CD4-positive, alpha-beta T cell treated with Interleukin-17A for 4 hours (primary cell): ENCODE measurements around the gene DUSP18.
"Not testable (repeated sequence)": the region's sequence is repeated elsewhere in the genome, so short reads cannot be mapped to it uniquely, and the experiment has no call there.

Experiments
- DNase-seq: peaks from one replicate; pipeline ENCODE4 v3.0.0-alpha.2; 2020; ENCODE audit warnings: mixed read lengths

Gene DUSP18

GRCh38 chr22:30667494-30668385, at the start of gene DUSP18:
Gene DUSP18 (minus strand): TSS chr22:30667875. CDS start chr22:30664003, 3,872 bp downstream.
- peak; percentile 94 for DNase-seq

DNA sequence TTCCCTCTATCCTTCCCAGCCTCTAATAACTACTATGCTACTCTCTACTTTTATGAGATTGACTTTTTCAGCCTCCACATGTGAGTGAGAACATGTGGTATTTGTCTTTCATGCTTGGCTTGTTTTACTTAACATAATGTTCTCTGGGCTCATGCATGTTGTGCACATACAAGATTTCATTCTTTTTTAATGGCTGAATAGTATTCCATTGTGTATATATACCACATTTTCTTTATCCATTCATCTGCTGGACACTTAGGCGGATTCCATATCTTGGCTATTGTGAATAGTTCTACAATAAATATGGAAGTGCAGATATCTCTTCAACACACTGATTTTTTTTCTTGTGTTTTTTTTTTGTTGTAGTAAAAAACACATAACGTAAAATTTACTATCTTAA, 46.4 kb upstream of the DUSP18 start:
- DNase-seq = no peak

DNA sequence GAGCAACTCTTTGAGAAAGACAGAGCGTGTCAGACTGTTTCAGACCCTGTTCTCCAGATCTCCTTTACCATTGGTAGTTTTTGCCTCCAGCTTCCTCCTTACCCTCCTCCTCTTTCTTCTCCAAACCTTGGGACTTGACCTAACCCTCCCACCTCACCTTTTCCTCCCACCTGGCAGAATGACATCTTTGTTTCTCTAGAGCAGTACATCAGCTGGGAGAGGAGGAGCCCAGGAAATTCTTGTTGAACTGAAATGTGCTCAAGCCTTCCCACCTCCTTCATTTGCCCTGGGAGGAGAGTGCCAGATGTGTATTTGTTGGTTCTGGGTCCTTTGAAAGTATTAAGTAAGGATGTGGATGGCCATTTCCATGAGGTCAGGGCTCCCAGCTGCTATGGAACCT, 44.4 kb upstream of the DUSP18 start:
- DNase-seq = no peak

DNA sequence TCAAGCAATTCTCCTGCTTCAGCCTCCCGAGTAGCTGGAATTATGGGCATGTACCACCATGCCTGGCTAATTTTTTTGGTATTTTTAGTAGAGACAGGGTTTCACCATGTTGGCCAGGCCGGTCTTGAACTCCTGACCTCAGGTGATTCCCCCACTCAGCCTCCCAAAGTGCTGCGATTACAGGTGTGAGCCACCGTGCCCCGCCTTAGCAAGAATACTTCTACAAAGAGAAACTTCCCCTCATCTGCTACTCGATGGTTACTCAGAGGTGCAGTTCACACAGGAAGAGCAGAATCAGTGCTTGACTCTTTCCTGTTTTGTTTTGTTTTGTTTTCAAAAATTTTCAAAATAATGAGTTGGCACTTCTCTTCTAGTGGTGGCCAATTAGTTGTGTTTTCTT, 42.3 kb upstream of the DUSP18 start:
- DNase-seq = not testable (repeated sequence)

GRCh38 chr22:30705710-30706651, 38.3 kb upstream of the DUSP18 start:
- no peak for DNase-seq

DNA sequence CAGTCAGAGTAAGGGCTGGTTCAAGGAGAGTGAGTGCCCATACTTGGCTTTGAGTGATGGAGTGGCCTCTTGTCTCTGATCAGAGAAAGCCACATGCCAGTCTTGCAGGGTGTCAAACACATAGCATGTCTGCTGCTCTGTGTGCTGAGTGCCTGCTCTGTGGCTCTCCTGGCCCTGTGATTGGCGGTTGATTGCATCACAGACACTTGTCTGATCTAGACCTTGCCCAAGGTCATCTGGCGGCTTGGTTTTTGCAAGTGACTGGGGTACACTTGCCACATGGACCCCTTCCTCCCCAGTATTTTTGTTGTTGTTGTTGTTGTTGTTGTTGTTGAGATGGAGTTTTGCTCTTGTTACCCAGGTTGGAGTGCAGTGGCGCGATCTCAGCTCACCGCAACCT, 37.3 kb upstream of the DUSP18 start:
- no peak for DNase-seq

DNA sequence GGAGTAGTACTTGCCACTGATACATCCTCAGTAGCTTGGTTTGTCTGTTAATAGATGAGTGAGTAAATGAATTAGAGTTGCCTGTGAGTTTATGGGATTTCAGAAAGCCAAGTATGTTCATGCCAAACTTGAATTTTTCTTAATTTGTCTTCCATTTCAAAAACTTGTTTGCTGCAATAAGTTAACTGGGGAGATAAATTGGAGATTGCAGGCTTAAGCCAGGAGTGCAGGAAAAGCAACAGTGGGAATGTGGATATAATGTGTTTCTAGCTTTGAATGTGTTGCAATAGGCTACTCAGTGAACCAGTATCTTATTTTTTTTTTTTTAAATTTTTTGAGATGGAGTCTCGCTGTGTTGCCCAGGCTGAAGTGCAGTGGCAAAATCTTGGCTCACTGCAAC, 35.2 kb upstream of the DUSP18 start:
- no peak for DNase-seq

DNA sequence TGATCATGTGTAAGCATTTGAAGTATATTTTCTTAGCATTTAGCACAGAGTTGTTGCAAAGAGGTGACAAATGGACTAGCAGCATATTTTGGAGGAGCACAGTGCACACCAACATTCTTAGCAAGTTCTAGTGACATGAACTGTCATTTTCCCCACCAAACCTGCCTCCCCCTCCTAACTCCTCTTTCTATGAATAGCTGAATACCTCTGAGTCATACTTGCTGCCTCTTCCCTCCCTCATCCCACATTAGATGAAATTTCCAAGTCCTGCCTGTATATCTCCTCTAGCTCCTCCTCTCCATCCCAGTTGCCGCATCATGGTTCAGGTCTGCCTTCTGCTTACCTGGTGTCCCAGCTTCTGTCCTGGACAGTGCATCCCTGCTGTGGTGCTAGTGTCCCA, 34.2 kb upstream of the DUSP18 start:
- no peak for DNase-seq

DNA sequence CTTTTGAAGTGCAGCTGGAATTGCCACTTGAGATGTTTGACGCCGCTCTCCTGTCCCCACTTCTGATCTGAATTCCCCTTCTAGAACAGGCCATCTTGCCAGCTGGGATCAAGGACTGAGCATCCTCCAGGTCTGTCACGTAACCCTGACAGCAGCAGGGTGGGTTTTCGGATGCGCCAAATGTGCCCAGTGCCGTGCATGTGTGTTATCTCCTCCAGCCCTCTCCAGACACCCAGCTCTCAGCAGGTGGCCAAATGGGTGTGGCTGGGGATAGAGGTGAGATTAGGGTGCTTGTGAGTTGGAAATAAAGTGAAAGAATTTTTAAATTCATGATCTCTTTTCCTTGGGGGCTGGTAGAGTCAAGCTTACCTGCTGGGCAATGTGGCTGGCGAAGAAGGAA, 30.3 kb upstream of the DUSP18 start:
- DNase-seq = no peak

GRCh38 chr22:30695871-30696655, 28.4 kb upstream of the DUSP18 start:
- no peak for DNase-seq

- no peak for DNase-seq
Observed at GRCh38 chr22:30695351-30695851, 27.7 kb upstream of the DUSP18 start.

GRCh38 chr22:30694640-30695350, 27.1 kb upstream of the DUSP18 start, which contains the start of gene OSBP2:
Gene OSBP2 (plus strand): TSS chr22:30694874. CDS start chr22:30694910, 36 bp downstream.
- peak; percentile 52 for DNase-seq

DNA sequence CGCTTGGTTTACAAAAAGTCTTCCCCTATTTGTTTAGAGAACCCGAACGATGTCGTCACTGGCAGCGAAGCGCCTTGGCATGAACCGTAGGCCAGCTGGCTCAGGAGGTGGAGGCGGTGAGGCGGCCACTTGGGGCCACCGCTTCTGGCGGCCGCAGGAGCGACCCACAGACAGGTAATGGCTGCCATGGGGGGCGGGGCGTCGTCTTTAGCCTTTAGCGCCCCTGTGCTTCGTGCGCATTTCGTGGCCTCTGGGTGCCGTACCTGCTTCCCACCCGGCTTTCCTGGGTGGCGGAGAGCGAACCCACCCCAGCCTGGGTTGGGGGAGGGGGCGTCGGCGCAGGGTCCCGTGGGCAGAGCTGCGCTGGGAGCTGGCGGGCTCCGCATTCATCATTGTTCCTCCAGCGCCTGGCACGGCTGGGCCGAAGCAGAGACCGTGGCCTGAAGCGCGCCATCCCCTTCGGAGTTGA, 26.5 kb upstream of the DUSP18 start:
- peak; percentile 72 for DNase-seq

GRCh38 chr22:30691204-30691603, 23.5 kb upstream of the DUSP18 start:
- DNase-seq = no peak

- no peak for DNase-seq
Observed at GRCh38 chr22:30689622-30690021, 21.9 kb upstream of the DUSP18 start.

DNA sequence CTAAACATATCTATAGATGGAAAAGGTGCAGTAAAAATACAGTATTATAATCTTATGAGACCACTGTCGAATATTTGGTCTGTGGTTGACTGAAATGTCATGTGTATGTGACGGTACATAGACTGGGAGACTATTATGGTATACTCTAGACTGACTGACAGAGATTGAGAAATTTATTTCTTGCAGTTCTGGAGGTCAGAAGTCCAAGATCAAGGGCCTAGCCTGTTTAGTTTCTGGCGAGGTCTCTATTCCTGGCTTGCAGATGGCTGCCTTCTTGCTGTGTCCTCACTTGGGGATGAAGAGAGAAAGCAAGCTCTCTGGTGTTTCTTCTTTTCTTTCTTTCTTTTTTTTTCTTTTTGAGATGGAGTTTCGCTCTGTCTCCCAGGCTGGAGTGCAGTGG, 19.7 kb upstream of the DUSP18 start:
- no peak for DNase-seq

GRCh38 chr22:30685178-30685577, 17.5 kb upstream of the DUSP18 start:
- no peak for DNase-seq

DNA sequence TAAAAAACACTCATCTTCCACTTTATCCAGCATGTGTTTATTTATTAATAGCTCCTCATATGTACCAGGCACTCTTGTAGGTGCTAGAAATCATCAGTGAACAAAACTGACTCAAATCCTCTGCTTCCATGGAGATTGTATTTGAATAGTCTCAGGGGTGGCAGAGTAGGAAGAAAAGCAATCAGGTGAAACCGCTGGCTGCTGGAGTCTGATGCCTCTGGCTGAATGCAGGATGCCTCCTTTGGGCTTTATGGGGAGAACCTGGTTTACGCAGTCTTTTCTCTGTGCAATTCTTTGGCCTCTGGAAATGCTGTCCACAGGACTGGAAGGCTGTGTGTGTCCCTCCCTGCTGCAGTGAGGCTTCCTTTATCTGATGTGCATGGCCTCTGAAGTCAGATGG, 14.2 kb upstream of the DUSP18 start:
- DNase-seq = no peak

DNA sequence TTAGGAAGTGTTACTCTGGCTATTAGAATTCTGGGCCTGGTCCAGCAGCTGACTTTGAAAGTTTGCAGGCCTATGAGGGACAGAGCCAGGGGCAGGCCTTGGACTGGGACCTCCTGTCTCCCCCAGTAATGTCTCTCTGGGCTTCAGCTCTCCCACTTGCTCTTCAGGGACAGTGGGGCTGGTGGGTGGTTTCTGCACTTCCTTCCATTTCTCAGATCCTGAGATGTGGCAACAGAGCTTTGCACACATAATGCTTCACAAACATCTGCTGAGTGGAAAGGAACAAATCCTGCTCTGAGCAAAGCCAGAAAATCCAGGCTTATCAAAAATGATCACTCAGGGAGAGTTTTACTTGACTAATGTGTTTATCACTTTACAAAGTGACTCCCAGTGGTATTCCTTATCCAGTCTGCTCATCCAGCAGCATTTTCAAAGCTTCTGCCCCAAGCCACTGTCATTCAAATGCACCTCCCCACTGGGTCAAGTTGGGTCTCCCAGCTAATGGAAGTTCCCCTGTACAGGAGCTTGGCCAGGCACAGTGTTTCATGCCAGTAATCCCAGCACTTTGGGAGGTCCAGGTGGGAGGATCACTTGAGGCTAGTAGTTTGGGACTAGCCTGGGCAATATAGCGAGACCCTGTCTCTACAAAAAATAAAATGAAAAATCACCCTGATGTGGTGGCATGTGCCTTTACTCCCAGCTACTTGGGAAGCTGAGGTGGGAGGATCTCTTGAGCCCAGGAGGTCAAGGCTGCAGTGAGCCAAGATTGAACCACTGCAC, 13.5 kb upstream of the DUSP18 start:
- no peak for DNase-seq

DNA sequence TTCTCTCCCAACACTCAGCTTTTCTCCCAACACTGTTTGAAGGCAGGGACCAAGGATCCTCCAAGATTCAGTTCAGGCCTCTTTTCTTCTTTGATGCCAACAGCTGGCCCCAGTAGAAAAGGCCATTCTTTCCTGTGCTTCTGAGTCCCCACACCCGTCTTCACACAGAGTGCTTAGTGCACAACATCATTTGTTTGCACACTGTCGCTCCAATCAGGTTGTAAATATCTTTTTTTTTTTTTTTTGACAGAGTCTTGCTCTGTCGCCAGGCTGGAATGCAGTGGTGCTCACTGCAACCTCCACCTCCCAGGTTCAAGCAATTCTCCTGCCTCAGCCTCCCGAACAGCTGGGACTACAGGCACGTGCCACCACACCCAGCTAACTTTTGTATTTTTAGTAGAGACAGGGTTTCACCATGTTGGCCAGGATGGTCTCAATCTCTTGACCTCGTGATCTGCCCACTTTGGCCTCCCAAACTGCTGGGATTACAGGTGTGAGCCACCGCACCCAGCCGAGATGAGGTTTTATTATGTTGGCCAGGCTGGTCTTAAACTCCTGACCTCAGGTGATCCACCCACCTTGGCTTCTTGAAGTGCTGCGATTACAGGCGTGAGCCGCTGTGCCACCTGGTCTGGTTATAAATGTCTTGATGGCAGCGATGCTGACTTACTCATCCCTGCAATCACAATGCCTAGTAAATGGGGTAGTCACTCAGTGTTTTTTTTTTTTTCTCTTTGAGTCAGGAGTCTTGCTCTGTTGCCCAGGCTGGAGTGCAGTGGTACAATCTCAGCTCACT, 12.4 kb upstream of the DUSP18 start:
- DNase-seq = not testable (repeated sequence)
